ENCODE results near the gene SNX10. TPM values are rescaled to one million over a fixed set of nuclear protein-coding genes. Genes with fewer than 3 reads are reported as not detected.
"Not testable (repeated sequence)": the region's sequence is repeated elsewhere in the genome, so short reads cannot be mapped to it uniquely, and the experiment has no call there.

Gene SNX10
- total and polyA plus RNA-seq, 2 of the 4 experiments (the other 2 are of a cell fraction) = not detected

DNA sequence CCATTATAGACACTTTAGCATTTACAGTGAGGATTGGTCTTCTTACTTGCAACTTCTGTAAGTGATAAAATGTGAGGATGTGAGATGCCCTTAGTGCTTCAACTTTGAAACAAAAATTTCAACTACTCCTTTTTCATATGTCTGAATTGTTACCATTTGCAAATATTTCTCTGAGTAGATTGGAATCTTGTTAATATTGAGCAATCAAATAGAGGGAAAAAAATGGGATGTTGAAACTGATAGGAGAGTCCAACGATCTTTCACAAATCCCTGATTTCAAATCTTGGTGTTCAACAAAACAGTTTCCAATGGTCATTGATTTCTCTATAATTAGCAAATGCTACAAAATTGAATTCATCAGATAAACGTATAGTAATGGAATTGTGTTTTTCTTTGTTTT, 5.5 kb upstream of the SNX10 start:
- no peak overlapping the region for H4K91ac ChIP-seq (ENCODE audit: insufficient read depth, low read depth, low read length)
- no peak overlapping the region for H3K56ac ChIP-seq (ENCODE audit: extremely low read depth, insufficient read depth, low read length)
- ChIA-PET POLR2A (ENCODE audit: unreplicated experiment) (no interaction called here), CTCF (no interaction called here)
- H2AK5ac ChIP-seq (ENCODE audit: low read depth, low read length) = no peak overlapping the region
- no peaks in the 10 kb centered on the region for H3K4me1 ChIP-seq (ENCODE audit: control insufficient read depth, insufficient read depth, low read length)
- no peaks in the 10 kb centered on the region for H3K79me1 ChIP-seq (ENCODE audit: low read depth in 1 of 2, low read length in 2 of 2)
- H3K9ac ChIP-seq (ENCODE audit: low read depth, low read length) = no peak overlapping the region
- no peak overlapping the region for H3K27ac ChIP-seq (ENCODE audit: insufficient read depth, low read length)
- dilution Hi-C loops (cut with HindIII; ENCODE audit: low sequenced_read_pairs, unreplicated experiment) (no loop called here), intact Hi-C loops (cut with micrococcal nuclease) (no loop called here), in situ Hi-C loops (cut with MboI; ENCODE audit: low sequenced_read_pairs) (no loop called here)
- no peak overlapping the region for H4K5ac ChIP-seq (ENCODE audit: low read depth, low read length)
- no peak overlapping the region for H2BK5ac ChIP-seq (ENCODE audit: low read depth, low read length, poor library complexity, severe bottlenecking)
- H2AFZ ChIP-seq (replicated peaks; ENCODE audit: low read length, poor library complexity) = no peak overlapping the region
- no peaks in the 10 kb centered on the region for H3K36me3 ChIP-seq (ENCODE audit: control insufficient read depth, insufficient read depth, low read length)
- H3K23ac ChIP-seq (ENCODE audit: low read depth, low read length) = no peak overlapping the region
- TF ChIP-seq MXI1 (IDR thresholded peaks at IDR 0.05; ENCODE audit: borderline replicate concordance, low read depth, low read length) = no peak
- H3K4me2 ChIP-seq (ENCODE audit: low read depth, low read length) = no peak overlapping the region
- peaks cover 1% of the 10 kb centered on the region for H3K27me3 ChIP-seq (ENCODE audit: control insufficient read depth, insufficient read depth, low read length)
- H3K14ac ChIP-seq (replicated peaks; ENCODE audit: low read depth, low read length) = no peak overlapping the region
- DNase-seq = no peak
- H3K4ac ChIP-seq (ENCODE audit: low read depth, low read length) = no peak overlapping the region
- no peaks in the 10 kb centered on the region for H3K9me1 ChIP-seq (ENCODE audit: insufficient read depth, low read length)
- H4K20me1 ChIP-seq (ENCODE audit: insufficient read depth, low read length) = no peaks in the 10 kb centered on the region
- H3K4me3 ChIP-seq (ENCODE audit: insufficient read depth, low read depth, low read length) = no peak overlapping the region
- ATAC-seq (ENCODE audit: low read depth) = no peak
- no peak overlapping the region for H2BK20ac ChIP-seq (ENCODE audit: low read depth, low read length)
- no CpG with 5 or more reads among the region's 2 CpGs for WGBS, 2 experiments (ENCODE audit: extremely low coverage in 2 of 2, insufficient read length in 1 of 2)
- BruUV-seq (replicated peaks) = no TSS peak
- no peak overlapping the region for H4K8ac ChIP-seq (ENCODE audit: low read depth in 2 of 2, low read length in 2 of 2)
- H2BK120ac ChIP-seq (ENCODE audit: low read depth, low read length) = no peak overlapping the region
- no peak overlapping the region for H3K18ac ChIP-seq (ENCODE audit: low read depth, low read length)
- H2AK9ac ChIP-seq (replicated peaks; ENCODE audit: low read depth, low read length, poor library complexity) = no peak overlapping the region
- no peak overlapping the region for H2BK15ac ChIP-seq (ENCODE audit: low read depth, low read length)
- no peaks in the 10 kb centered on the region for H3K9me3 ChIP-seq (ENCODE audit: control insufficient read depth, insufficient read depth, low read length)

DNA sequence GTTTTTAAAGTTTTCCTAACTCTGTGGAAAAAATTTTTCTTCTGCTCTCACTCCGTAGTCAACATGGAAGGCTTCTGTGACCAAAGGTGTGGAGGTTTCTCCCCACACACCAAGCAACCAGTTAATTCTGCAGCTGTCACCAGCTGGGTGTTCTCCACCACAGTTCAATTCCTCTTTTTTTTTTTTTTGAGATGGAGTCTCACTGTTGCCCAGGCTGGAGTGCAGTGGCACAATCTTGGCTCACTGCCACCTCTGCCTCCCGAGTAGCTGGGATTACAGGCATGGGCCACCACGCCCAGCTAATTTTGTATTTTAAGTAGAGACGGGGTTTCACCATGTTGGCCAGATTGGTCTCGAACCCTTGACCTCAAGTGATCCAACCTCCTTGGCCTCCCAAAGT, 3.5 kb upstream of the SNX10 start:
- H3K23ac ChIP-seq (ENCODE audit: low read depth, low read length); H2BK120ac ChIP-seq (ENCODE audit: low read depth, low read length); H4K8ac ChIP-seq (ENCODE audit: low read depth in 2 of 2, low read length in 2 of 2); in situ Hi-C loops (cut with MboI; ENCODE audit: low sequenced_read_pairs); H3K36me3 ChIP-seq (ENCODE audit: control insufficient read depth, insufficient read depth, low read length); H2BK20ac ChIP-seq (ENCODE audit: low read depth, low read length); H2BK15ac ChIP-seq (ENCODE audit: low read depth, low read length); H2AFZ ChIP-seq (replicated peaks; ENCODE audit: low read length, poor library complexity); DNase-seq; POLR2A ChIA-PET (ENCODE audit: unreplicated experiment); H3K4me1 ChIP-seq (ENCODE audit: control insufficient read depth, insufficient read depth, low read length); H3K4me2 ChIP-seq (ENCODE audit: low read depth, low read length); H3K18ac ChIP-seq (ENCODE audit: low read depth, low read length); H3K79me1 ChIP-seq (ENCODE audit: low read depth in 1 of 2, low read length in 2 of 2); H2AK9ac ChIP-seq (replicated peaks; ENCODE audit: low read depth, low read length, poor library complexity); H3K9ac ChIP-seq (ENCODE audit: low read depth, low read length); H3K4ac ChIP-seq (ENCODE audit: low read depth, low read length); BruUV-seq (replicated peaks); H3K14ac ChIP-seq (replicated peaks; ENCODE audit: low read depth, low read length); H2AK5ac ChIP-seq (ENCODE audit: low read depth, low read length); H3K56ac ChIP-seq (ENCODE audit: extremely low read depth, insufficient read depth, low read length); ATAC-seq (ENCODE audit: low read depth); H3K4me3 ChIP-seq (ENCODE audit: insufficient read depth, low read depth, low read length); H4K91ac ChIP-seq (ENCODE audit: insufficient read depth, low read depth, low read length); dilution Hi-C loops (cut with HindIII; ENCODE audit: low sequenced_read_pairs, unreplicated experiment); H4K5ac ChIP-seq (ENCODE audit: low read depth, low read length); intact Hi-C loops (cut with micrococcal nuclease); H2BK5ac ChIP-seq (ENCODE audit: low read depth, low read length, poor library complexity, severe bottlenecking); H3K9me1 ChIP-seq (ENCODE audit: insufficient read depth, low read length); H3K9me3 ChIP-seq (ENCODE audit: control insufficient read depth, insufficient read depth, low read length); H4K20me1 ChIP-seq (ENCODE audit: insufficient read depth, low read length); H3K27ac ChIP-seq (ENCODE audit: insufficient read depth, low read length): not testable (repeated sequence)
- WGBS, 2 experiments (ENCODE audit: extremely low coverage in 2 of 2, insufficient read length in 1 of 2) = 0% methylated on average over 1 of the region's 5 CpGs; no CpG with 5 or more reads in 1 of the 2 experiments
- H3K27me3 ChIP-seq (ENCODE audit: control insufficient read depth, insufficient read depth, low read length) = peaks cover 13% of the 10 kb centered on the region
- CTCF ChIA-PET = interaction anchor here (0.6 kb wide), 1 partner anchor 39 kb away, joined by 3 read pairs; no protein-coding TSS in a partner anchor

Data from IMR-90 (cell line).